Fibroblast of villous mesenchyme (primary cell): ENCODE measurements around the gene OTOP1. TPM values are rescaled to one million over a fixed set of nuclear protein-coding genes. Genes with fewer than 3 reads are reported as not detected.
"Not testable (repeated sequence)": the region's sequence is repeated elsewhere in the genome, so short reads cannot be mapped to it uniquely, and the experiment has no call there.

Experiments
- DNase-seq: peaks from one replicate; pipeline ENCODE4 v3.0.0-alpha.2; 2010; ENCODE audit warnings: low read depth
- H3K4me3 ChIP-seq: 2 replicates; pipeline ENCODE4 v1.5.1; 2011; ENCODE audit warnings: low read depth, mild to moderate bottlenecking, low read length
- total RNA-seq: library from RNA; depleted of rRNA; stranded (reverse); fragments of >200 nt; gene quantifications from 2 replicates; pipeline ENCODE4 v1.2.3, GENCODE V29; 2012
- TF ChIP-seq, protein P1 (sequence below): IDR thresholded peaks from 2 replicates; pipeline ENCODE4 v1.5.1; 2012; ENCODE audit warnings: low read depth, mild to moderate bottlenecking, low read length; ENCODE audit not compliant: insufficient read depth

The OTOP1 gene
- total RNA-seq, 1 donor, result not detected

DNA sequence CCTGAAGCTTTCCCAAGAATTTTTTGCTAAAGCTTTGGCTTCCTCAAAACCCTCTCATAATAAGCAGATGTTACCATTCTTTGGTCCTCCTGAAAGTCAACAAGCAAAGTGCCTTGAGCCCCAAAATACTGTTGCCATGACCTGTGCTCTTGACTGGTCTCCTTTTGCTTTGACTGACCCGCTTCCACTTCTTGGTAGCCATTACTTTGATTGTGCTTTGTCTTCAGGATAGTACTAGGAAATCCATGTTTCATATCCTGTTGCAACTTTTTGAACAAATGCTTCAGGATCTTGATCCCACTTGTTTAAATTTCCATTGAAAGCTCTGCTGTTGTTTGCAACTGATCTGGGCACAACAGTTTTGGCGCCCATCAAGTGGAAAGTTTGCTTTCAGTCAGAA, 6.9 kb upstream of the OTOP1 start:
- H3K4me3 ChIP-seq, result no peak overlapping the region
- no peak for DNase-seq
- TF ChIP-seq, protein P1, sequence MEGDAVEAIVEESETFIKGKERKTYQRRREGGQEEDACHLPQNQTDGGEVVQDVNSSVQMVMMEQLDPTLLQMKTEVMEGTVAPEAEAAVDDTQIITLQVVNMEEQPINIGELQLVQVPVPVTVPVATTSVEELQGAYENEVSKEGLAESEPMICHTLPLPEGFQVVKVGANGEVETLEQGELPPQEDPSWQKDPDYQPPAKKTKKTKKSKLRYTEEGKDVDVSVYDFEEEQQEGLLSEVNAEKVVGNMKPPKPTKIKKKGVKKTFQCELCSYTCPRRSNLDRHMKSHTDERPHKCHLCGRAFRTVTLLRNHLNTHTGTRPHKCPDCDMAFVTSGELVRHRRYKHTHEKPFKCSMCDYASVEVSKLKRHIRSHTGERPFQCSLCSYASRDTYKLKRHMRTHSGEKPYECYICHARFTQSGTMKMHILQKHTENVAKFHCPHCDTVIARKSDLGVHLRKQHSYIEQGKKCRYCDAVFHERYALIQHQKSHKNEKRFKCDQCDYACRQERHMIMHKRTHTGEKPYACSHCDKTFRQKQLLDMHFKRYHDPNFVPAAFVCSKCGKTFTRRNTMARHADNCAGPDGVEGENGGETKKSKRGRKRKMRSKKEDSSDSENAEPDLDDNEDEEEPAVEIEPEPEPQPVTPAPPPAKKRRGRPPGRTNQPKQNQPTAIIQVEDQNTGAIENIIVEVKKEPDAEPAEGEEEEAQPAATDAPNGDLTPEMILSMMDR, result no peak

DNA sequence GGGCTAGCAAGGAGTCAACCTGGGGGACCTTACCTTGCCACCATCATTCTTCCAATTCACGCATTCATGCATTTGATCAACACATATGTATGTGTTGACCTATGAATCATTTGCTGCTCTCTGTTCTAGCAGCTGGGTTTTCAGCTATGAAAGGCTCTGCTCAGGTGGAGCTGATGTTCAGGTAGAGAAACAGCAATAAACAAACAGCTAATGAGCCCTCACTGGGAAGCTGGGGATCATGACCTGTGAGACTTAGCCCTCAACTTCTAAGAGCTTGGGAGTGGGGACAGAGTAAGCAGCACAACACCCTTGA, 1.6 kb upstream of the OTOP1 start:
- TF ChIP-seq, protein P1, result no peak
- H3K4me3 ChIP-seq, result no peak overlapping the region

DNA sequence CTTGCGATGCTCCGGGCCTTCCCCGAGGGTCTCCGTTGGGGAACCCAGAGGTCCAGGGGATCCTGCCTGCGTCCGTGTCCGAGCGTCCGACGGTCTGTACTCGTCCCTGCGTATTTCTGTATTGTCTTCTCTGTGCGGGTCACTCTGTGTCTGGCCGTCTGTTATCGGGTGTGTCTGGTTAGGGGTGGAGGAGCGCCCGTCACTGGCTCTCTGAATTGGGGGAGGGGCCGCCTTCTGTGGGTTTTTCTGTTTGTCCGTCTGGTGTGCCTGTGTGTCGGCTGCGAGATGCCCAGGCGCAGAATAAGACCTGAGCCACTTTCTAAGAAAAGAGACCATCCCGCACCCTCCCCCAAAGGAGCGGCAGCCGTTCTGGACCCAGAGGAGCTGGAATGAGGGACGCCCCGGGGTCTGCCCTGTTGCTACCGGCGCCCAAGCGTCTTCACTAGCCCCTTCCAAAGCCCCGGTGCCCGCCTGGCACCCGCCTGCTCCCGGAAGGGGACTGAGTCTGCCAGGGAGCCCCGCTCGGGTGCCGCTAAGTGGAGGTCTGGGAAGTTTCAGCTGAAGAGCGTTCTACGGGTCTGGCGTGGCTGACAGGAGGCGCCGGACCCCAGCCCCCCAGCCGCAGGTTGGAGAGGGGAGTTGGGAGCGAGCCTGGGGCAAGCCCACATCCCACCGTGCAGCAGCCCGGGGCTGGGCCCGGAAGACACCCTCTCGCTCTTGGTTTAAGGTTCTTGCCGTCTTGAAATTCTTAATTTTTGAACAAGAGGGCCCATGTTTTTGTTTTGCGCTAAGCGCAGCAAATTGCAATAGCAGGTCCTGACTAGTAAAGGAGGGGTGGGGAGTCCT, 1.0 kb upstream of the OTOP1 start:
- DNase-seq, result no peak
- no peak overlapping the region for H3K4me3 ChIP-seq
- TF ChIP-seq, protein P1, result no peak

More for the DNA sequence above, 1.6 kb upstream of the OTOP1 start:
- no peak for DNase-seq

DNA sequence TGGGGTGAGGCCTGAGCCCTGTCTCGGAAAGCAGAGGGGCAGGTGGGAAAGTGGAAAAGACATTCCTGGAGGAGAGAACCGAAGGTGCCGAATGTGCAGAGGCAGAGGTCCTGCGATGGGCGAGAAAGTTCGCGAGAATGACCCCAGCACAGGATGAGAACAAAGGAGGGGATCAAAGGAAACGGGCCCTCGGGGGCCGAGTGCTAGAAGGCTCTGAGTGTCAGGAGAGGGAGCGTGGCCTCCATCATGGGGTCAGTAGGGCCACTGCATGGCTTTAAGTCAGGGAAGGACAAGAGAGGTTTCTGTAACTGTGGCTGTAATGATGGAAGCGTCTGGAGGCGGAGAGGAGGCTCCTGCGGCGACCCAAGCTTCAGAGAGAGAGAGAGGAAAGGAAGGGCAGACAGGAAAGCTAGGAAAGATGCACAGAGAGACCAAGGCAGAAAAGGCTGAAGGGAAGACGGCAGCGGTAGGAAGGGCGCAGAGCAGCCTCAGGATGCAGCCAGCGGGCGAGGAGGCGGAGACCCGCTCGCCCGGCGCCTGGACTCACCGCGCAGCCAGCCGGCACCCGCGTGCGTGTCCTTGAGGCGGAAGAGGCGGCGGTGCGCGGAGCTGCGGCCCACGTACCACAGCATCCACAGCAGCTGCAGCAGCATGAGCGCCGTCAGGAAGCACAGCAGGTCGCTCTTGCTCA, 669 bp downstream of the OTOP1 start:
- TF ChIP-seq, protein P1, result no peak
- H3K4me3 ChIP-seq, result no peak overlapping the region
- DNase-seq, result peak; percentile 3

DNA sequence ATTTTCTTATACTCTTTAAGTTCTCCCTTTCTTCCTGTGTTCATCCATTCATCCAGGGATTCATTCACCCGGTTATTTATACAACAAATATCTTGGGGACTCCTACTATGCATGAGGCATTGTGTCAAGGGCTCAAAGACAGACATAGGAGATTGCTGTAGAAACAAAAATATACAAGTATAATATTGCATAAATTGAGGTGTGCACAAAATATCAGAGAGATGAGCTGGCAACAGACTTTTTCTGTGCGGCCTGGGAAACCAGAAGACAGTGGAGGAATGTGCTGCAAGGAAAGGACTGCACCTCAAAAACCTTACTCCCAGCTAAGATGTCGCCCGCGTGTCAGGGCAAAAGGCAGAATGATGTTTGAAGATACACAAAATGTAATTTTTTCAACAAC, 9.6 kb downstream of the OTOP1 start:
- TF ChIP-seq, protein P1, result no peak
- H3K4me3 ChIP-seq, result no peak overlapping the region
- DNase-seq, result no peak

DNA sequence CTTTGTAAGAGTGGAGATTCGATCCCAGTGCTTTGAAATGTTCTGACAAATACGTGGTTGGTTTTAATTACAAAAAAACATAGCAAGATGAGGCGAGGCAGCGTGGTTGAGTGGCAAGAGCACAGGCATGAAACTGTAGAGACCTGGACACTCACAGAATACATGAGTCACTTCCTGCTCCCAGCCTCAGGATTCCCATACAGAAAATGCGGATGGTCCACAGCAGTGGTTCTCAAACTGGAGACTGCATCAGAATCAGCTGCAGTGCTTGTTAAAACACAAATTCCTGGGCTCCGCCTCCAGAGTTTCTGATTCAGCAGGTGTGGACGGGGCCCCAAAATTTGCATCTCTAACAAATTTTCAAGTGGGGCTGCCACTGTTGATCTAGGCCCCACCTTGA, 10.1 kb downstream of the OTOP1 start:
- H3K4me3 ChIP-seq, result no peak overlapping the region
- no peak for DNase-seq
- TF ChIP-seq, protein P1, result no peak

DNA sequence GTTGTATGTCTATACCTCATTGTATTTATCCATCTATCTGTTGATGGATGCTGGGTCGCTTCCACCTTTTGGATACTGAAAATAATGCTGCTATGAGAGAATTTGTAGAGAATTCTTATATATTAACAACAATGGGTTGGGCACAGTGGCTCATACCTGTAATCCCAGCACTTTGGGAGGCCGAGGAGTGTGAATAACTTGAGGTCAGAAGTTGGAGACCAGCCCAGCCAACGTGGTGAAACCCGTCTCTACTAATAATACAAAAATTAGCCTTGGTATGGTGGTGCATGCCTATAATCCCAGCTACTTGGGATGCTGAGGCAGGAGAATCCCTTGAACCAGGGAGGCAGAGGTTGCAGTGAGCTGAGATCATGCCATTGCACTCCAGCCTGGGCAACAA, 13.1 kb downstream of the OTOP1 start:
- DNase-seq, H3K4me3 ChIP-seq: not testable (repeated sequence)
